ENCODE results near the gene UMAD1.

UMAD1 gene

DNA sequence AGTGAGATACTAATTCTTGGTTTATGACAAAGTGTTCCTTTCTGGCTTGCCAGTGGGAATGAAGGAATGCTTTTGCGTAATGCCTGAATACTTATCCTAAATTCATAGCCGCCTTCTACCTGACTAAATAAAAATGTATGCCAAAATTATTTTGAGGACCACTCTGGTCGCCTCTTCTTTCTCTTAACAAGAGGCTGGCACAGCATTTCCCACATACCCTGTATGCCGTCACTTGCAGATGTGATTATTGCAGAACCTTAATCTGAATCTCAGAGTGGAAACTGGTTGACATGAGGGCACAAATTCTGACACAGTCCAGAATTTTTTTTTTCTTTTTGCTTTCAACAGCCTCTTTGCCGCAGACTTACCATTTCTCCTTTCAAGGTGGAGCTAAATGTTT lies 203.4 kb downstream of the UMAD1 start:
- DNase-seq: no peak

DNA sequence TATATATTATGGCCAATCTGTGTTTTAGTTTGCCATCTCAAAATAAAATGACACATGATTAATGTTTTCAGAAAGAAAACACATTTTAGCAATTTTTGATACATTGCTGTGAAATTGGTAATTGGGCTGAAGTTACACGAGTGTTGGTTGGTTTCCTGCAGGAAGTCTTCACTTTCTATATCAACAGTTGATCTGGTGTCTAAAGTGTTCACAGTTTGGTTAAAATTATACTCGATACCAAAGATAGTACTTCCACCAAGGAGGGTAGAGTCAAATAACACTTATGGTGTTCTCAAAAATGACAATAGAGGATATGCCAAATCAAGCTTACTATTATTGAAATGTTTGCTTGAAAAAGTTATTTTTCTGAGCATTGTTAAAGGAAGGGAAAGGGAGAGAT lies 207.7 kb downstream of the UMAD1 start:
- DNase-seq: no peak

DNA sequence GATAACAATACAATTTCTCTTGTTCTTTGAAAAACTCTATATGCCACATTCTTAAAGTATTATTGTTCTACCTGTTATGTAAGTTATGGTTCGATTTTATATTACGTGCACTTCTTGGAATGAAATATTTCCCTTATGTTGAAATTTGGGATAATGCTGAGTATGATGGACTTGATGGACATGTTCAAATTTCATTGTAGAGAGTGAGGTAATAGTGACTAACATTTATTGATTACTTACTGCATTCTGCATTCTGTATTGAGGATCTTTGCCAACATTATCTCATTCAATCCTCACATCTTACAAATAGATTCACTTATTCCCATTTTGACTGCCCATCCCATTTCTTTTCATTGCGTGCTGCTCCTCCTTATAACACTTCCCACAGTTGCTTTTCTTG lies 208.3 kb downstream of the UMAD1 start:
- no peak for DNase-seq

DNA sequence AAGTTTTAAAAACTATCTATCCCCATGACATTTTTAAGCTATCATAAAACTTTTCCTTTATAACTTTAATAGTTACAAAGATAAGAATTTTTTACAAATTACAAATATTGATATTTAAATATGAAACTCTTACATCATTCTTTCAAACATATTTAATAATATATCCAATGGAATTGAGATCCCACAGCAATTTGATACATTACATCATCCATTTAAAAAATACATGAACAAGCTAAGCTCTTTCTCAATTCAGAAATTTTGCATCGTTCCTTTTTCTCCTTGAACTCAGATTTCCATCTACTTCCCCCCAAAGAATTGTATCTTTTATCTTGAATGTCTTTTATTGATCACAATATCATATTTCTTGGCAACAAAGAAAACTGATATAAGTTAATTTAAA lies 209.6 kb downstream of the UMAD1 start:
- DNase-seq: no peak

DNA sequence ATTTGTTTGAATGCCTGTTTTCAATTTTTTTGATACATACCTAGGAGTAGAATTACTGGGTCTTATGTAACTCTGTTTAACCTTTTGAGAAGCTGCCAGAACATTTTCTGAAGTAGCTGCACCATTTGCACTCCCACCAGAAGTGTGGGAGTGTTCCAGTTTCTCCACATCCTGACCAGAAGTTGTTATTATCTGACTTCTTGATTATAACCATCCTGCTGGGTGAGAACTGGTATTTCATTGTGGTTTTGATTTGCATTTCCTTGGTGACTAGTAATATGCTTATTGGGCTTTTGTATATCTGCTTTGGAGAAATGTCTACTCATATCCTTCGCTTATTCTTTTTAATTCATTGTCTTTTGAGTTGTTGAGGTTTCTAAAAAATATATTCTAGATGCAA lies 210.8 kb downstream of the UMAD1 start:
- no peak for DNase-seq

DNA sequence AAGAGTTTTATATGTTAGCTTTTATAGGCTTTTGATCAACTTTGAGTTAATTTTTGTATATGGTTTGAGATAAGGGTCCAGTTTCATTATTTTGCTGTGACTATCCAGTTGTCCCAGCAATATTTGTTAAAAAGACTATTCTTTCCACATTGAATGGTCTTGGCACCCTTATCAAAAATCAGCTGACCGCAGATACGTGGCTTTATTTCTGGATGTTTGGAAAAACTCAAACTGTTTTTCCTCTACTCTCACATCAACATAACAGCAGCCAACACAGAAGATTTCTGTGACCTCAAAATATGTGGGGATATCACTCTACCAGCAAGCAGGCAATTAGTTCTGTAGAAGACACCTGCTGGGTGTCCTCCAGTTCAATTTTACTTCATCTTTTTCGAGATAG lies 211.4 kb downstream of the UMAD1 start:
- no peak for DNase-seq

- DNase-seq: no peak
Observed at GRCh38 chr7:7857143-7857583, 216.6 kb downstream of the UMAD1 start.

DNA sequence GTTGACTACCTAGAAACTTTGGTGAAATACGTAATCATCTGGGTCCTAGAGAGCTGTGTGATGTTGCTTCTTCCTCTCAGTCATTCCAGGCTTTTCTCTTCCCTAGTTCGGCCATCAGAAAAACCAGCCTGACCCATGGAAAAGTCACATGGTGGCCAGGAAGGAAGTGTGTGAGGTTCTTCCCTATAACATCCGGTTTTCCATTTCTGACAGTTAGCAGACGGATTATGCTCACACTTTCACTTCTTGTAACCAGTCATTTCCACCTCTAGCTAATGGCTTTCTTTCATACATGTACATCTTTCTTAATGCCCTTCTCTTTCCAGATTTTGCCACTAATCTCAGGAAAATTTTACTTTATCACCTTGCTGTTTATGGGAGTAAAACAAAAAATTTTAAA lies 218.0 kb downstream of the UMAD1 start:
- DNase-seq: no peak

DNA sequence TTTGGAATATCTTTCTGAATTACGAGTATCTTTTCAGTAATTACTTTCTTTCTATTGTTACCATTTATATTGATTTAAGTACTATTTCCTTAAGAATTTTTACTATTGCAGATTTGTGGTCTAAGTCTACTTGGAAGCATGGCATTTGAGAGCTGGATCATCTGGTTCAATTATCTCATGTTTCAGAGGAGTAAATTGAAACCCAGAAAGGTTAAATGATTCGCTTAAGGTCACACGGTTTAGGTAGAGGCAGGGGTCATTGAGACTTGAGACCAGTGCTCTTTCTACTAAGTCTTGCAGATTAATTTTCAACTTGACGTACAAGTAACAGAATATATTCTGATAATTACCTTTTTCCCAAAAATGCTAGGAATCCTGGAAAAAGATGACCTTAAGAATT lies 218.9 kb downstream of the UMAD1 start:
- no peak for DNase-seq

DNA sequence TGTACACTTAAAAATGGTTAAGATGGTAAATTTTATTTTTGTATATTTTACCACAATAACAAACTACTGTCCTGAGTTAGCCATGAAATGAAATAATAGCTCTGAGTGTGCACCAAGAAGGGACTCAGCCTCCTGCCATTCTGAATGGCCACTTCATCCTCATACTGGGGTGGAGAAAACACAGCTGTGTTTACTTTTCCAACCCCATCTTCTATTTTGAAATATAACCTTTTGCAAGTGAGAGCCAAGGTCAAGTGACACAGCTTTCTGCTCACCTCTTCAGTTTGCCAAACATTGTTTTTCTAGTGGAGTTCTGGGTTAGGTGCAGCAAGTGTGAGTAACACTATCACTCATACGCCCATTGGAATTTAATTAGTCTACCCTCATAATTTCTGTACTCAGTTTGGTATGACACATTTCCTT lies 220.7 kb downstream of the UMAD1 start:
- DNase-seq: no peak

DNA sequence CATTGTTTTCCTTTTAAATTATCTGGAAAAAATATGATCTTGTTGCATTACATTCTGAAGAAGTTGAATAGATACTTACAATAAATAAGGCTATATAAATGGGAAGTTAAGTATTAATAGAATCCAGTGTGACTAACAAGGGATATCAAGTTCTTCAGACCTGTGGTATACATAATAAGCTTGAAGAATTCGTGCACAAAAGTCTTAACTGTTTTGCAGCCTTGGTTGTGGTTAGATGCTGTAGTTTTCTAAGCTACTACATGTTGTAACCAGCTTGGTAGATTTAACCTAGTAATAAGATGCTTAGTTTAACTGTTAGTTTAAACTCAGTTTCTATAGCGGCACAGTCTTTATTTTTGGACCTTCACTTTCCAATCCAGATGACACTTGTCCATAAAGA lies 221.8 kb downstream of the UMAD1 start:
- no peak for DNase-seq

DNA sequence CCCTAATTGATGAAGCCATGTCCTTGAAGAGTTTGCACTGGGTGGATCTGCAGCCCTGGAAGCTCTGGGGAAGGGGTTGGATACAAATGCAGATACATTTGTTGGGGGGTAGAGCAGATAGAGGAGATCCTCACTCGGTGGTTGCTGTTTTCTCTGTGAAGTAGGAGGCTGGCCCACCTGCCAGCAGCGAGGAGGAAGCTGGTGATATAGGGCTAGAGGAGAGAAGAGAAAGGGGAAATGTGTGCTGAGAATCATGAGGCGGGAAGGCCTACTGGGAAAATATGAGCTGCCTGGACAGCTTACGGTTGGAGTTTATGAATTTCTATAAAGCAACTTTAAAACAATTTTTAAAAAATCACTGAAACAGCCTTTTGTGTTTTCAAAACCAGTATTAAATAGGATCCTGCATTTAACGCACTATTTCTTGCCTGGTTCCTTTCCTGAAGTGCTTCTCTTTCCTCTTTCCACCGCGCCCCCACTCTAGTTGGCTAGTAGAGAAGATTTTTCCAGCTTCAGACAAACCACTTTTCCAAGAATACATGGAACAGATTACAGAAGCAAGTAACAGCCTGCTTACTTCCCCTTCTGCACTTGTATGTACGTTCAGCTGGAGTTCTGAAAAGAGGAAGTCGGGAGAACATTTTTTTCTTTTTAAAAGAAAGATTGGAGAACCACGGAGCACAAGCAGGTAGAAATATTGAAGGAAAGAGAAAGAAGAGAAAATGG lies 227.5 kb downstream of the UMAD1 start:
- DNase-seq: no peak

DNA sequence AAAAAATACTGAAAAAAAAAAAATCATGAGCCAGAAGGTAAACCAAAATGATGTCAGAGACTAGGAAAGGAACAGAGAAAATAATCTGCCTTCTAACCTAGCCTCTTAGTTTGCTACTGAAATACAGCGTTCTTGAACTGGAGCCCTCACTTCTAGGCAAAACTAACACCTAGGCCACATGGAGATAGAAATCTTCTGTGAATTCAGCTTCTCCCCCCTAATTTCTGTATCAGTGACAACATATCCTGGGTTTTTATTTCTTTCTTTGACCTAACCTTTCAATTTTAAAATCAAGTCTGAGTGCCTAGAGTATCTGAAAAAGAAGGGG lies 228.0 kb downstream of the UMAD1 start:
- no peak for DNase-seq

DNA sequence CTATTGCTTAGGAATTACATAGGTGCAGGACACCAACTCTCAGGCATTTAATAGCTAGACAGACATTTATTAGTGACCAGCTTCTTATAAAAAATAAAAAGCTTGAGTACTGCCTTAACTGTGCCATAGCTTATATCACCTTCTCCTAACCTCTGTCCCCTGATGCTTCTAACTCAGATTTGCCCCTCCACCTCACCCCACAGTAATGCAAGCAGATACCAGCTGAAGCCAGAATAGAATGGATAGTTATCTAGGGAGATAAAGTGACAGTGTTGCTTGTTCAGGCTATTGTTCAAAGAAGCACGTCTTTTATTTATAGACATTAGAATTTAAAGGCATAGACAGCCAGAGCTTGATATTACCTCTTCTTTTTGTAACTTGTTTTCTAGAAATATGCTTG lies 228.5 kb downstream of the UMAD1 start:
- DNase-seq: no peak

GRCh38 chr7:7869651-7870050 lies 229.1 kb downstream of the UMAD1 start:
- DNase-seq: no peak

DNA sequence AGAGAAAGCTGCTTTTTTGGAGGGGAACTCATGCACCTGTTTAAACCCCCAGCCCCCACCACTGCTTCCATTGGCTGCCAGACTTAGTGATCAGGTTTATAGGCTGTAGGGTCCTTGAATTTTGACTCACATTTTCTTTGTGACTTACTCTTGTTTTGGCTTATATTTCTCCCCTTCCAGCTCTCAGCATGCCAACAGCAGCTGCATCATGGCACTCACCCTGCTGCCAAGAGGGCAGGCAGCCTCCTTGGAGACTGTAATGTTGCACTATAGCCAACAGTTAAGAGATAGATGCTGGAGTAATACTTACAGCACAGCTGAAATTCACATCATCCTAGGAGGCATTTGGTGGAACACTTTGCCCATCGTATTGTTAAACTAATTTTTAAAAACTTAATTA lies 230.0 kb downstream of the UMAD1 start:
- no peak for DNase-seq

- no peak for DNase-seq
Observed at GRCh38 chr7:7876419-7876818, 235.9 kb downstream of the UMAD1 start.

GRCh38 chr7:7881581-7881980 lies 241.0 kb downstream of the UMAD1 start:
- no peak for DNase-seq

DNA sequence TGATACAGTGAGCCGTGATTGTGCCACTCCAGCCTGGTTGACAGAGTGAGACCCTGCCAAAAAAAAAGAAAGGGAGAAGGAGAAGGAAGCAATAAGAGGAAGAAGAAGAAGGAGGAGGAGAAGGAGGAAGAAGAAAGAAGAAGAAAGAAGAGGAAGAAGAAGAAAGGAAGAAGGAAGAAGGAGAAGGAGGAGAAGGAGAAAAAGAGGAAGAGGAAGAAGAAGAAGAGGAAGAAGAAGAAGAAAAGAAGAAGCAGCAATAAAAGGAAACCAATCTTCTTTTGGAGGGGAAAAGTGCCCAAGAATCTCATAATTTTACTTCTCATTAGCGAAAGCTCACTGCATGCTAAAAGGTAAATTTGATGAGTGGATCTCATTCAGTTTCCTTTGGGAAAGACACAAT lies 242.3 kb downstream of the UMAD1 start:
- DNase-seq: no peak

GRCh38 chr7:7883394-7883793 lies 242.8 kb downstream of the UMAD1 start:
- DNase-seq: no peak

DNA sequence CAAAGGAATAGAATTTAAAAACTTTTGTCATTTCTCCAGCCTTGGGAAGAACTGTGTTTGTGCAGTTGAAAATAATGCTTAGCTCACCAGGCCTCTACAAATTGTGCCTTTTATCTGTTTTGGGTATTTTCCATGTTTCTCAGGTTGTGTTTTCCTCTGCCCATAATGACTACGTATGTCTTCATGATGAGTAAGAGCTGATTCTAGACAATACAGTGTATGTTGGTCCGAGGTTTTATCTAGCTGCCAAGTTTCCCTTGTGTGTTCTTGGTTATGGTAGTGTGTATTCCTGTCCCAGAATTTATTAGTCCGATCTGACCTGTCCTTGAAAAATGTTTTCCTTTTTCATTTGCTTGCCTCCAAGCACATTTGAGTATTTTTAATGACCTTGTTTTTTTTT lies 244.3 kb downstream of the UMAD1 start:
- DNase-seq: no peak

DNA sequence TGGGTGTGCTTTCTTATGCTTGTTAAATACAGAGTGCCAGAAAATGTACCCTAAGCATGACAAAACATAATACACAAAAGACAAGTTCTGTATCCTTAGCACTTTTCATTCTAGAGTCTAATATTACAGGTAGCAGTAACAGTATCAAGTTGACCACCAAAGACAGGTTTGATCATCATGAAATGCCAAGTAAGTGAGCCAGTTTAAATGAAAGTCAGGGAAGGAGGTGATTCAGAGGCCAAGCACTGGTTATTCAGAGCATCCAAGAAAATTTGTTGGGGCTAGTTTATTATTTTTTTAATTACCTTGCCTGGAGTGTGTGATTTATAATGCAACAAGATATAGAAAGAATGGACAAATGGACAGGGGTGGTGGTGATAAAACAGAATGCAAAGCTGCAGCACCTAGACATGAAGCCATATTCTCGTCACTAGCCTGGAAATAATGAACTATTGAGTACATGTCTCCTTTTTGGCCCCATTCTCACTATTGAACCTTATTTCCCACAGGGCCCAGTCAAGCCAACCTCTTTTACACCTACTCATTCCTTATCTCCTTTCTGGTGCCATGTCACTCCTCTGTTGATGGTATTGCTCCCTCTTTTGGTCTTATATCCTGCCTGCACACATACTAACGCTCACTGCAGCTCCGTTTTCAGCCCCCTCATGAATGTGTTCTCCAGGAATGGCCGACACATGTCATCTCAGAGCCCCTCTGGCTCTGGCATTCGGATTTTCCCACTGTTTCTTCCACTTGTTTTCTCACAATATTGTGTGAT lies 249.4 kb downstream of the UMAD1 start:
- DNase-seq: no peak

- no peak for DNase-seq
Observed at GRCh38 chr7:7895004-7895650, 254.6 kb downstream of the UMAD1 start.

- no peak for DNase-seq
Observed at GRCh38 chr7:7895754-7896153, 255.2 kb downstream of the UMAD1 start.

Data from activated CD4-positive, alpha-beta T cell treated with anti-CD3 and anti-CD28 coated beads for 4 hours (primary cell).